Keratinocyte (primary cell): ENCODE results near the gene APOE.

ENCODE experiments used
- EZH2 ChIP-seq: IDR thresholded peaks from one replicate; pipeline ENCODE4 v1.6.1; 2012; ENCODE audit warnings: inconsistent platforms, mild to moderate bottlenecking, low read length, moderate library complexity
- TF ChIP-seq, protein P1 (sequence below), 3 experiments: IDR thresholded peaks in 1 of 3; conservative IDR thresholded peaks in 1 of 3; optimal IDR thresholded peaks in 1 of 3; 2 replicates in 2 of 3; 3 replicates in 1 of 3; pipeline versions ENCODE3 to v1.5.1; 2011; ENCODE audit warnings: low read length in 3 of 3, mild to moderate bottlenecking in 3 of 3, moderate library complexity in 2 of 3, control low read depth in 1 of 3, inconsistent platforms in 1 of 3; ENCODE audit not compliant: insufficient read depth in 2 of 3; ENCODE audit errors: extremely low read depth in 1 of 3

DNA sequence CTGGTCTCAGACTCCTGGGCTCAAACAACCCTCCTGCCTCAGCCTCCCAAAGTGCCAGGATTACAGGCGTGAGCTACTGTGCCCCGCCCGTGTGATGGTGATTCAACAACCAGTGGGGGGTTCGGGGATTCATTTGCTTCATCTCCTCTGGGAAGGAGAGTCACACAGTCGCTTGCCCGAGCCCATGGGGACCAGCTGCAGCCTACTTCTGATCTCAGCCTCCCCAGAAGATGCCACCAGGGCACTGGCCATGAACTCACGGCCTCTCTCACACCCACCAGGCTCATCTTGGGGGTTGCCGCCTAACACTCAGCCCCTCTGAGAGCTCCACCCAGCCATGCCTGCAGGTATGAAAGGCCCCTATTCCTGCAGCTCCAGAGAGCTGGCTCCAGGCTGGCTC is 7.8 kb upstream of the APOE start:
- TF ChIP-seq, protein P1, sequence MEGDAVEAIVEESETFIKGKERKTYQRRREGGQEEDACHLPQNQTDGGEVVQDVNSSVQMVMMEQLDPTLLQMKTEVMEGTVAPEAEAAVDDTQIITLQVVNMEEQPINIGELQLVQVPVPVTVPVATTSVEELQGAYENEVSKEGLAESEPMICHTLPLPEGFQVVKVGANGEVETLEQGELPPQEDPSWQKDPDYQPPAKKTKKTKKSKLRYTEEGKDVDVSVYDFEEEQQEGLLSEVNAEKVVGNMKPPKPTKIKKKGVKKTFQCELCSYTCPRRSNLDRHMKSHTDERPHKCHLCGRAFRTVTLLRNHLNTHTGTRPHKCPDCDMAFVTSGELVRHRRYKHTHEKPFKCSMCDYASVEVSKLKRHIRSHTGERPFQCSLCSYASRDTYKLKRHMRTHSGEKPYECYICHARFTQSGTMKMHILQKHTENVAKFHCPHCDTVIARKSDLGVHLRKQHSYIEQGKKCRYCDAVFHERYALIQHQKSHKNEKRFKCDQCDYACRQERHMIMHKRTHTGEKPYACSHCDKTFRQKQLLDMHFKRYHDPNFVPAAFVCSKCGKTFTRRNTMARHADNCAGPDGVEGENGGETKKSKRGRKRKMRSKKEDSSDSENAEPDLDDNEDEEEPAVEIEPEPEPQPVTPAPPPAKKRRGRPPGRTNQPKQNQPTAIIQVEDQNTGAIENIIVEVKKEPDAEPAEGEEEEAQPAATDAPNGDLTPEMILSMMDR (optimal IDR thresholded peaks at IDR 0.05 in 1 of 3, IDR thresholded peaks at IDR 0.05 in 1 of 3, conservative IDR thresholded peaks at IDR 0.05 in 1 of 3; ENCODE audit: extremely low read depth in 1 of 3, insufficient read depth in 2 of 3, low read length in 3 of 3): no peak
- no peak for TF ChIP-seq EZH2
